HG03460 (cell line): ENCODE results near the gene ANKRD33B.
A peak's percentile ranks its signal among the peaks of the same experiment; 100 is the strongest.
"Not testable (repeated sequence)": the region's sequence is repeated elsewhere in the genome, so short reads cannot be mapped to it uniquely, and the experiment has no call there.

Experiments used
- ATAC-seq: cut with Tn5 transposase; IDR thresholded peaks from one replicate; pipeline ENCODE4 v1.9.1; 2021; ENCODE audit not compliant: unreplicated experiment

Gene ANKRD33B

DNA sequence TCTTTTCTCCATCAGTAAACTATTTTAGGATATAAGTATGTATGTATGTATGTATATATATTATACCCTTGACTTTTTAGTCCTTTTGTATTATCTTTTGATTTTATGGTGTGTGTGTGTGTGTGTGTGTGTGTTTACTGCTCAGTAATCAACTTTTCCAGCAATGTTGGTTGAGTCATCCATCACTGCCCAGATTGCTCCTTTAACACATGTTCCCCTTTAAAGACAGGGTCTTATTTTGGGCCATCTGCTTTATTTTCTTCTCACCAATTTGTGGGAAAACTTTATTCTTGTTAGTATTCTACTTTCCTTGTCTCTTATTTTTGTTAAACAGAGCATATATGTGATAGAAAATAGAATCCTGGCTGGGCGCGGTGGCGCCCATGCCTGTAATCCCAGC lies 28.1 kb downstream of the ANKRD33B start:
- no peak for ATAC-seq

GRCh38 chr5:10592601-10593000 lies 28.7 kb downstream of the ANKRD33B start:
- ATAC-seq = peak; percentile 62

- ATAC-seq = no peak
These were observed 29.8 kb downstream of the ANKRD33B start for GRCh38 chr5:10593531-10594181.

DNA sequence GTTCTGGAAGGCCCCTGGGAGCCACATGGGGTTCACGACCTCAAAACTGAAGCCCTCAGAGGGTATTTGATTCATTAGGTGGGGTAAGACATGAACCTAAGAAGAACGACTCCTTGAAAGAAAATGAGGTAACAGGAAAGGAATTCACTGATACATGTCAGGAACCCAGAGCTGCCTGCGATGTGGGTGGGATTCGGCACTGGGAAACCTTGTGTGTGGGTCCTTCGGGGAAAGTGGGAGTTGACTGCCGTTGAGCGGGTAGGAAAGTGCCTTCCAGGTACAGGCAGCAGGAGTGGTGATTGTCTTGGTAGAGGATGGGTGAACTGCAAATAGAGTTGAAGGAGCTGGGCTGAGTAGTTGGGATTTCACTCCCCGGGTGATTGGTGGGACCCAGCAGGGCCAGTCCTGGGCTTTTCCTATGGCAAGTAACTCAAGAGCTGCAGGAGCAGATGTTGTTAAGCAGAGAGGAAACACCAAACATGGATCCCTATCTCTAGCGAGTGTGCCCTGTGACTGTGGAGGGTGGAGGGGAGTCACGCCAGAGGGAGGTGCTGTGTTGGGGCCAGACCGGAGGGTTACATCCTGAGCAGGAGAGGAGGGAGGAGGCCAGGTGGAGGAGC lies 30.8 kb downstream of the ANKRD33B start:
- ATAC-seq = no peak

GRCh38 chr5:10595293-10595671 lies 31.4 kb downstream of the ANKRD33B start:
- no peak for ATAC-seq

DNA sequence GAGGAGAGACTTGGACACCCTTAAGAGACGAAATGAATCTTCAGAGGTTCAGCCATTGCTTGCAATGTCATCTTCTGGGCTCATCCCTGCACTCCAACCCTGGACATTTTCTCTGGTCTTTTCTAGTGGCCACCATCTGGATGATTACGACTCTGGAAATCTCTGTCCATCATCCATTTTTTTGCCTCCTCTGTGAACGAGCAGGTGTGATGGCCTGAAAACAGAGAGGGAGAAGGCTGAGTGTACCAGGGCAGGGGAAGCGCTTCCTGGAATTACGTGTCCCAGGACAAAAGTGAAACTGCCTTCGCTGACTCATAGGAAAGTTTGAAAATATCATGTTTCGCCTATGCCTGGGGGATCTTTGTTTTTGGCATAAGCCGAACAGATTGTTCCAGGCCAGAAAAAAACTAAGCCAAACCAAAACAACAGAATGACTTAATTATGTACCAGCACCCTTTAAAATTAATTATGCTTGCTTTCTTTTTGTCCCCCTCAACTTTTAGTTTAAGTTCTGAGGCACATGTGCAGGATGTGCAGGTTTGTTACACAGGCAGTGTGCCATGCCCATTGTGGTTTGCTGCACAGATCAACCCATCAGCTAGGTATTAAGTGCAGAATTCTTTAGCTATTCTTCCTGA lies 31.9 kb downstream of the ANKRD33B start:
- ATAC-seq = no peak

GRCh38 chr5:10596310-10596703 lies 32.4 kb downstream of the ANKRD33B start:
- ATAC-seq = no peak

DNA sequence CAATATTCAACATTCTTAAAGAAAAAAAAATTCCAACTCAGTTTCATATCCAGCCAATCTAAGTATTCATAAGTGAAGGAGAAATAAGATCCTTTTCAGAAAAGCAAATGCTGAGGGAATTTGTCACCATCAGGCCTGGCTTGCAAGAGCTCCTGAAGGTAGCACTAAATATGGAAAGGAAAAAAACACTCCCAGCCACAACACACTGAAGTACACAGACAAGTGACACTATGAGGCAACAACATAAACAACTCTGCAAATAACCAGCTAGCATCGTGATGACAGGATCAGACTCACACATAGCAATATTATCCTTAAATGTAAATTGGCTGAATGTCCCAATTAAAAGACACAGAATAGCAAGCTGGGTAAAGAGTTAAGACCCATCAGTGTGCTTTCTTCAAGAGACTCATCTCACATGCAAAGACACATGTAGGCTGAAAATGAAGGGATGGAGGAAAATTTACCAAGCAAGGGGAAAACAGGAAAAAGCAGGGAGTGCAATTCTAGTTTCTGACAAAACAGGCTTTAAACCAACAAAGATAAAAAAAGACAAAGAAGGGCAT lies 33.1 kb downstream of the ANKRD33B start:
- no peak for ATAC-seq

DNA sequence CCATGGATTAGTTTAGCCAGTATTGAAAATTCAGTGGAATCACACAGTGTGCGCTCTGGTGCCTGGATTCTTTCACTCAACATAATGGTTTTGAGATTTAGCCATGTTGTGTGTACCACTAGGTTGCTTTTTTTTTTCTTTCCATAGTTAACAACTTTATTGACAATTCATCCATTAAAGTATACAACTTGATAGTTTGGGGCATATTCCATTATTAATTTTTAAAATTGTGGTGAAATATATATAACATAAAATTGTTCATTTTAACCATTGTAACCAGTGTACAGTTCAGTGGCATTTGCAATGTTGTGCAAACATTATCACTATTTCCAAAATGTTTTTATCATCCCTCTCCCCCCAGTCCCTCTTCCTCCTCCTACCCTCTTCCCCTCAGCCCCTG lies 35.2 kb downstream of the ANKRD33B start:
- no peak for ATAC-seq

DNA sequence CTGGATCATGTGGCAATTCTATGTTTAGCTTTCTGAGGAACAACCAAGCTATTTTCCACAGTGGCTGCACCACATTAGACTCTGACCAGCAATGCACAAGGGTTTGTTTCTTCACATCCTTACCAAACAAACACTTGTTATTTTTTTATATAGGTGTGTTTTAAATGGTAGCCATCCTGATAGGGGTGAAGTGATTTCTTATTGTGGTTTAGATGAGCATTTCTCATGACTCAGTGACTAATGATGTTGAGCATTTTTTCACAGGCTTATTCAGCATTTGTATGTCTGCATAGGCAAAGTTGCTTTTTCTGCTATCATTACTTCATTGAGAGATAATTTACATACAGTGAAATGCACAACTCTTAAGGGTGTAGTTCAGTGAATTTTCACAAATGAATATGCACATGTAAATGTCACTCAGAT lies 36.0 kb downstream of the ANKRD33B start:
- ATAC-seq = no peak

GRCh38 chr5:10600626-10601245 lies 36.9 kb downstream of the ANKRD33B start:
- ATAC-seq = peak; percentile 74

GRCh38 chr5:10601246-10602030 lies 37.6 kb downstream of the ANKRD33B start:
- peak; percentile 44 for ATAC-seq

DNA sequence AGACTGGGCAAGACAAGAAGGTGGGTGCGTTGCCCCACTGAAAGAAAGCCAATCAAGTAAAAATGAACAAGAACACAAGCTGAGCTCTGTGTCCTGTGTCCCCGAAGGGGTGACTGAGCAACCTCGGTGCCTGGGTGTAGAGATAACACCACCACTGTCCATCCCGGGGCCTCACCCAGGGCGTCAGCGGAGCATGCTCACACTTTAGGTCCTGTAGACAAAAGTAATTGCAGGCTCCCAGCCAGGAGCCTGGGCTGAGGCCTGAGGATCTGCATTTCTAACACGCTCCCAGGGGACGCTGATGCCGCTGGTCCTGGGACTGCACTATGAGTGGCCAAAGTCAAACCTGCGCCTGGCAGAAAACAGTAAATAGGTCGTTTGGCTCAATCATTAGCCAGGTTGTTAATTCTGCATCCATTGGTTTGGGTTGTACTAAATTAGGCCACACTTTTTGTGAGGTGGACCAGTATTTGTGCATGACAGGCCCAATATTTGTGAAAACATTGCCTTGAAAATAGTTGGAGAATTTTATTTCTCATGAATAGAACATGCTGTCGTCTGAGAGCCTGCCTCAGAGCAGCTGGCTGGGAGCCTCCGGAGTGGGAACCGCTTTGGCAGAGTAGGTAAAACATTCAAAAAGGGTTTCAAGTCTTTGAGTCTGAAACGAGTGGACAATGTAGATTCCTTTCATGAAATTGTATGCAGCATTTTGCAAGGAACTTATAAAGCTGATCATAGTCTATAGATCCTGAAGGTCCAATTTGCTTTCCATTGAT lies 38.3 kb downstream of the ANKRD33B start:
- ATAC-seq = no peak

- no peak for ATAC-seq
These were observed 41.1 kb downstream of the ANKRD33B start for GRCh38 chr5:10604975-10605374.

- ATAC-seq = not testable (repeated sequence)
These were observed 42.8 kb downstream of the ANKRD33B start for GRCh38 chr5:10606632-10607022.

GRCh38 chr5:10607023-10607665 lies 43.3 kb downstream of the ANKRD33B start:
- ATAC-seq = peak; percentile 86

GRCh38 chr5:10607666-10608073 lies 43.8 kb downstream of the ANKRD33B start:
- peak; percentile 60 for ATAC-seq

DNA sequence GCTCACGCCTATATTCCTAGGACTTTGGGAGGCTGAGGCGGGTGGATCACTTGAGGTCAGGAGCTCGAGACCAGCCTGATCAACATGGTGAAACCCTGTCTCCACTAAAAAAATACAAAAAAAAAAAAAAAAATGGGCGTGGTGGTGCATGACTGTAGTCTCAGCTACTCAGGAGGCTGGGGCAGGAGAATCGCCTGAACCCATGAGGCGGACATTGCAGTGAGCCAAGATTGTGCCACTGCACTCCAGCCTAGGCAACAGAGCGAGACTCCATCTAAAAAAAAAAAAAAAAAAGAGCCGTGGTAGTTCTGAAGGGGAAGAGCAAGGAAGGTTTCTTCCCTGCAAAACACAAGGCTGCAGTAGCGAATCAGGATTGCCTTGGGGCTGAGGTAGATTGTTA lies 44.2 kb downstream of the ANKRD33B start:
- peak; percentile 0 for ATAC-seq

DNA sequence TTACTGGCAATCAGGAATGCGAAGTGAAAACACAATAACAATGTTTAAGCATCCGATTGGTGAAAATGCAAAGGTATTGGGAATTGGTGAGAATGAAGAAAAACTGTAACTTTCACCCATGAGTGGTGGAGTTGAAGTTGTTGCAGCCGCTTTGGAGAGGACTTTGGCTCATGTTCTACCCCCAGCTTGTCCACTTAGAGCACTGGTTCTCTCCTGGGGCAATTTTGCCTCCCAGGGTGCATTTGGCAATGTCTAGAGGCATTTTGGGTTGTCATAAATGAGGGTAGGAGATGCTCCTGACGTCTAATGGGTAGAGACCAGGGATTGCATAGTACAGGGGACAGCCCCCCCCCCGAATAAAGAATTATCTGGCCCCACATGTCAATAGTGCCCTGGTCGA lies 46.2 kb downstream of the ANKRD33B start:
- no peak for ATAC-seq

GRCh38 chr5:10611290-10611689 lies 47.4 kb downstream of the ANKRD33B start:
- ATAC-seq = no peak
